ENCODE results near the gene SPAG16. TPM values are rescaled to one million over a fixed set of nuclear protein-coding genes. Genes with fewer than 3 reads are reported as not detected.

Gene SPAG16
- total and polyA plus RNA-seq, 2 of the 13 experiments (the other 11 are each of a cell fraction or from before 2014, with no cell fraction given), result 9.6 to 26.5 TPM

- BruUV-seq (replicated peaks), result no TSS peak
- intact Hi-C loops (cut with micrococcal nuclease; ENCODE audit: unreplicated experiment) (no loop called here), in situ Hi-C loops (cut with HindIII; ENCODE audit: extremely low pct_ligation_motif_present, low pct_unique_long_range_greater_than_20kb) (no loop called here)
- no peak overlapping the region for H2AFZ ChIP-seq (ENCODE audit: low read length)
- H3K9ac ChIP-seq (ENCODE audit: insufficient read depth, low read depth, low read length), result no peak overlapping the region
- FAIRE-seq (no peak), DNase-seq (ENCODE audit: low spot score) (no peak), ATAC-seq (no peak)
- H4K20me1 ChIP-seq (ENCODE audit: insufficient read depth, low read length), result no peaks in the 10 kb centered on the region
- no peak overlapping the region for H3K4me3 ChIP-seq (replicated peaks in 1 of 3; ENCODE audit: insufficient read depth in 1 of 3, low read depth in 2 of 3, low read length in 3 of 3)
- H3K27me3 ChIP-seq (ENCODE audit: control insufficient read depth in 1 of 2, insufficient read depth in 2 of 2, low read length in 2 of 2), result no peaks in the 10 kb centered on the region; a peak in 1 of 5 replicates
- H3K9me3 ChIP-seq (ENCODE audit: low read length), result no peaks in the 10 kb centered on the region
- peaks cover 31% of the 10 kb centered on the region for H3K4me1 ChIP-seq (ENCODE audit: insufficient read depth, low read length)
- POLR2A ChIA-PET, result no interaction called here
- WGBS (ENCODE audit: low lambda C conversion rate), result 94% methylated on average over 1 of the region's 1 CpG
- TF ChIP-seq ZNF251 (CRISPR knock-in tag; IDR thresholded peaks at IDR 0.05) (no peak), MEIS2 (CRISPR knock-in tag; IDR thresholded peaks at IDR 0.05) (no peak), MYPOP (CRISPR knock-in tag; IDR thresholded peaks at IDR 0.05) (no peak), FOXA1 (IDR thresholded peaks at IDR 0.05) (no peak), FOXA1 (CRISPR knock-in tag; IDR thresholded peaks at IDR 0.05) (no peak), KDM1A (CRISPR knock-in tag; IDR thresholded peaks at IDR 0.05) (no peak), RBM22 (optimal IDR thresholded peaks at IDR 0.05; ENCODE audit: low read length) (no peak), USF2 (IDR thresholded peaks at IDR 0.05; ENCODE audit: low read depth, low read length) (no peak), USF2 (CRISPR knock-in tag; IDR thresholded peaks at IDR 0.05; ENCODE audit: borderline replicate concordance) (no peak), MIXL1 (CRISPR knock-in tag; IDR thresholded peaks at IDR 0.05) (no peak)
- H3K27ac ChIP-seq (ENCODE audit: extremely low read length, insufficient read depth, low read length), result no peak overlapping the region
- H3K4me2 ChIP-seq (ENCODE audit: low read depth, low read length), result peak overlapping the region; percentile 88; the same call in 1 of the 2 replicates
- H3K79me2 ChIP-seq (ENCODE audit: insufficient read depth, low read length), result peaks cover 4% of the 10 kb centered on the region
- H3K36me3 ChIP-seq (replicated peaks in 1 of 2; ENCODE audit: control insufficient read depth in 1 of 2, insufficient read depth in 2 of 2, low read length in 2 of 2), result no peaks in the 10 kb centered on the region
- CTCF ChIA-PET (ENCODE audit: low intra/inter-chr PET ratio, low total read pairs), result no interaction called here
Measured at GRCh38 chr2:213286161-213286560, 1.9 kb downstream of the SPAG16 start.
